ENCODE results near the gene SLC45A2. TPM values are rescaled to one million over a fixed set of nuclear protein-coding genes. Genes with fewer than 3 reads are reported as not detected.
"Not testable (repeated sequence)": the region's sequence is repeated elsewhere in the genome, so short reads cannot be mapped to it uniquely, and the experiment has no call there.

Gene SLC45A2
- total and polyA plus RNA-seq, 3 donors from 2014 or later, result 0.93 to 2.0 (median 1.6) TPM

- intact Hi-C loops (cut with DNase I; ENCODE audit: low total_unique reads), result no loop called here
- no peaks in the 10 kb centered on the region for H3K27me3 ChIP-seq
- no peaks in the 10 kb centered on the region for H3K4me1 ChIP-seq
- TF ChIP-seq, protein P1, sequence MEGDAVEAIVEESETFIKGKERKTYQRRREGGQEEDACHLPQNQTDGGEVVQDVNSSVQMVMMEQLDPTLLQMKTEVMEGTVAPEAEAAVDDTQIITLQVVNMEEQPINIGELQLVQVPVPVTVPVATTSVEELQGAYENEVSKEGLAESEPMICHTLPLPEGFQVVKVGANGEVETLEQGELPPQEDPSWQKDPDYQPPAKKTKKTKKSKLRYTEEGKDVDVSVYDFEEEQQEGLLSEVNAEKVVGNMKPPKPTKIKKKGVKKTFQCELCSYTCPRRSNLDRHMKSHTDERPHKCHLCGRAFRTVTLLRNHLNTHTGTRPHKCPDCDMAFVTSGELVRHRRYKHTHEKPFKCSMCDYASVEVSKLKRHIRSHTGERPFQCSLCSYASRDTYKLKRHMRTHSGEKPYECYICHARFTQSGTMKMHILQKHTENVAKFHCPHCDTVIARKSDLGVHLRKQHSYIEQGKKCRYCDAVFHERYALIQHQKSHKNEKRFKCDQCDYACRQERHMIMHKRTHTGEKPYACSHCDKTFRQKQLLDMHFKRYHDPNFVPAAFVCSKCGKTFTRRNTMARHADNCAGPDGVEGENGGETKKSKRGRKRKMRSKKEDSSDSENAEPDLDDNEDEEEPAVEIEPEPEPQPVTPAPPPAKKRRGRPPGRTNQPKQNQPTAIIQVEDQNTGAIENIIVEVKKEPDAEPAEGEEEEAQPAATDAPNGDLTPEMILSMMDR (IDR thresholded peaks at IDR 0.05), result no peak
- TF ChIP-seq POLR2A (IDR thresholded peaks at IDR 0.05), result no peak
- peak; percentile 50 for DNase-seq
- no peak overlapping the region for H3K27ac ChIP-seq
- WGBS, 2 donors, result 37 to 58% methylated on average over 4 of the region's 4 CpGs
- H3K36me3 ChIP-seq (ENCODE audit: low read depth, missing control alignments), result no peaks in the 10 kb centered on the region
- H3K4me3 ChIP-seq, result no peak overlapping the region
- no peaks in the 10 kb centered on the region for H3K9me3 ChIP-seq
These were observed 56.8 kb downstream of the SLC45A2 start for GRCh38 chr5:33927685-33928084.

DNA sequence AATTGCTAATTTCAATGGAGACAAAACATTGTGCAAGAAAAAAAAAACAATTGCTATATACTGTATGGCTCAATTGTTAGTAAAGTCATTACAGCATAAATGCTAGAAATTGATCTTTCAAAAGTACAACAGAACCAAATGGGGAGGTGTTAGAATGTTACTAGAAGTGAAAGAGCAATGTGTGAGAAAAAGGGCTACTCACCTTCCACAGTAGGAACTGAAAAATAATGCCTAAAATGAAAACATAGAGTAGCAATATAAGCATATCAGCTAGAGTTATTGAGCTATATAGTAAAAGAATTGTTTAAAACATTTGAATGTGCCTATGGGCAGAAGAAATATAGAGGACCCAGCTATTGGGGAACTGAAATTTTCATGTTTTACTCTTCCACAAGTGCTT lies 59.2 kb downstream of the SLC45A2 start:
- no peaks in the 10 kb centered on the region for H3K4me1 ChIP-seq
- no peaks in the 10 kb centered on the region for H3K27me3 ChIP-seq
- H3K36me3 ChIP-seq (ENCODE audit: low read depth, missing control alignments), result no peaks in the 10 kb centered on the region
- TF ChIP-seq, protein P1 (IDR thresholded peaks at IDR 0.05), result no peak
- TF ChIP-seq POLR2A (IDR thresholded peaks at IDR 0.05), result no peak
- no peak for DNase-seq
- no peak overlapping the region for H3K27ac ChIP-seq
- no peak overlapping the region for H3K4me3 ChIP-seq
- intact Hi-C loops (cut with DNase I; ENCODE audit: low total_unique reads), result no loop called here
- no peaks in the 10 kb centered on the region for H3K9me3 ChIP-seq

DNA sequence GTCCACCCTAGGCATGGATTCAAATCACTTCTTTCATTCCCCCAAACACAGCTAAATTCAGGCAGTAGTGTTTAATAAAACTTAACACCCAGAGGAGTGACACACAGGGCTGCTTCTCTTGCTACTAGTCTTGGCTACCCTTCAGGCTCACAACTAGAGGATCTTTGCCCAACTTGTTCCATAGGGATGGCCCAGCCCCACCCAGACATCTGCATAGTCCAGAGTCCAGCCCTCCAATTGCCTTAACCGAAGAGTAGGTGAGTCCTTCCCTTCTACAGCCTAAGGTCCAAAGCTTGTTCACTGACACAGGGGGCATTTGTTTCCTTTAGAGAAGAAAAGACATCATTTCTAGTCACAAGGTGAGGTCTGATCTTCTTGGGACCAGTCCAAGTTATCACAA lies 63.5 kb downstream of the SLC45A2 start:
- Histone ChIP-seq H3K4me1 (no peaks in the 10 kb centered on the region), H3K27ac (no peak overlapping the region), H3K9me3 (no peaks in the 10 kb centered on the region), H3K36me3 (ENCODE audit: low read depth, missing control alignments) (no peaks in the 10 kb centered on the region), H3K27me3 (no peaks in the 10 kb centered on the region), H3K4me3 (no peak overlapping the region)
- intact Hi-C loops (cut with DNase I; ENCODE audit: low total_unique reads), result no loop called here
- TF ChIP-seq POLR2A (IDR thresholded peaks at IDR 0.05), result no peak
- TF ChIP-seq, protein P1 (IDR thresholded peaks at IDR 0.05), result no peak
- WGBS, 2 donors, result 80 to 95% methylated on average over 1 of the region's 1 CpG
- DNase-seq, result no peak

DNA sequence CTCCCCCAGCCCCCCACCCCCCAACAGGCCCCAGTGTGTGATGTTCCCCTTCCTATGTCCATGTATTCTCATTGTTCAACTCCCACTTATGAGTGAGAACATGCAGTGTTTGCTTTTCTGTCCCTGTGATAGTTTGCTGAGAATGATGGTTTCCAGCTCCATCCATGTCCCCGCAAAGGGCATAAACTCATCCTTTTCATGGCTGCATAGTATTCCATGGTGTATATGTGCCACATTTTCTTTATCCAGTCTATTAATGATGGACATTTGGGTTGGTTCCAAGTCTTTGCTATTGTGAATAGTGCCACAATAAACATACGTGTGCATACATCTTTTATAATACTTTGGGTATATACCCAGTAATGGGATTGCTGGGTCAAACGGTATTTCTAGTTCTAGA lies 69.6 kb downstream of the SLC45A2 start:
- intact Hi-C loops (cut with DNase I; ENCODE audit: low total_unique reads); H3K4me1 ChIP-seq; H3K27ac ChIP-seq; H3K9me3 ChIP-seq; H3K27me3 ChIP-seq; H3K36me3 ChIP-seq (ENCODE audit: low read depth, missing control alignments); DNase-seq; H3K4me3 ChIP-seq: not testable (repeated sequence)
- 94 to 96% methylated on average over 3 of the region's 3 CpGs for WGBS, 2 donors

GRCh38 chr5:33906248-33906647 lies 78.2 kb downstream of the SLC45A2 start:
- H3K36me3 ChIP-seq (ENCODE audit: low read depth, missing control alignments); H3K9me3 ChIP-seq; H3K27ac ChIP-seq; intact Hi-C loops (cut with DNase I; ENCODE audit: low total_unique reads); H3K4me3 ChIP-seq; H3K4me1 ChIP-seq; DNase-seq; H3K27me3 ChIP-seq: not testable (repeated sequence)
- 81 to 82% methylated on average over 7 of the region's 7 CpGs for WGBS, 2 donors

GRCh38 chr5:33905381-33905780 lies 79.1 kb downstream of the SLC45A2 start:
- H3K36me3 ChIP-seq (ENCODE audit: low read depth, missing control alignments), result no peaks in the 10 kb centered on the region
- intact Hi-C loops (cut with DNase I; ENCODE audit: low total_unique reads), result no loop called here
- no peaks in the 10 kb centered on the region for H3K9me3 ChIP-seq
- TF ChIP-seq POLR2A (IDR thresholded peaks at IDR 0.05), result no peak
- TF ChIP-seq, protein P1 (IDR thresholded peaks at IDR 0.05), result no peak
- no peak for DNase-seq
- no peaks in the 10 kb centered on the region for H3K4me1 ChIP-seq
- no peak overlapping the region for H3K4me3 ChIP-seq
- H3K27me3 ChIP-seq, result no peaks in the 10 kb centered on the region
- WGBS, 2 donors, result 83 to 96% methylated on average over 1 of the region's 1 CpG
- no peak overlapping the region for H3K27ac ChIP-seq

Data from testis (tissue), 3 donors.